NOMO-1 treated with DMSO at 0.1 percent for 48 hours (cell line): ENCODE measurements around the gene MTMR6.

Source experiments
- DNase-seq: peaks from one replicate; lab custom pipeline; 2025; ENCODE audit not compliant: unreplicated experiment; lab: John Stamatoyannopoulos, UW

Gene MTMR6

GRCh38 chr13:25218019-25218418 is 69.3 kb downstream of the MTMR6 start:
- DNase-seq = peak; percentile 51

GRCh38 chr13:25217023-25217885 is 70.0 kb downstream of the MTMR6 start:
- peak; percentile 1 for DNase-seq

GRCh38 chr13:25215253-25215575 is 72.1 kb downstream of the MTMR6 start:
- DNase-seq = no peak

- no peak for DNase-seq
Observed at GRCh38 chr13:25214491-25215252, 72.6 kb downstream of the MTMR6 start.

- no peak for DNase-seq
Observed at GRCh38 chr13:25213715-25214114, 73.6 kb downstream of the MTMR6 start.

- DNase-seq = no peak
Observed at GRCh38 chr13:25210842-25211569, 76.3 kb downstream of the MTMR6 start.

GRCh38 chr13:25207291-25207810 is 79.9 kb downstream of the MTMR6 start:
- DNase-seq = no peak

GRCh38 chr13:25204863-25205262 is 82.4 kb downstream of the MTMR6 start:
- DNase-seq = no peak

GRCh38 chr13:25203127-25203740 is 84.1 kb downstream of the MTMR6 start:
- no peak for DNase-seq

- no peak for DNase-seq
Observed at GRCh38 chr13:25200783-25201182, 86.5 kb downstream of the MTMR6 start.

GRCh38 chr13:25198647-25199046 is 88.6 kb downstream of the MTMR6 start:
- no peak for DNase-seq

- DNase-seq = no peak
Observed at GRCh38 chr13:25196971-25197370, 90.3 kb downstream of the MTMR6 start.
